HL-60/S4 treated with phorbol 12-myristate 13-acetate at 8.2 ng/mL for 4 days and 3 days (cell line): ENCODE measurements around the gene CCDC57.

ENCODE experiments used
- in situ Hi-C: fragments of 300-500 bp; cut with MboI; formaldehyde crosslinking; loops from 2 replicates; pipeline ENCODE4 v1.15.0; 2022; ENCODE audit warnings: low sequenced_read_pairs

Gene CCDC57

DNA sequence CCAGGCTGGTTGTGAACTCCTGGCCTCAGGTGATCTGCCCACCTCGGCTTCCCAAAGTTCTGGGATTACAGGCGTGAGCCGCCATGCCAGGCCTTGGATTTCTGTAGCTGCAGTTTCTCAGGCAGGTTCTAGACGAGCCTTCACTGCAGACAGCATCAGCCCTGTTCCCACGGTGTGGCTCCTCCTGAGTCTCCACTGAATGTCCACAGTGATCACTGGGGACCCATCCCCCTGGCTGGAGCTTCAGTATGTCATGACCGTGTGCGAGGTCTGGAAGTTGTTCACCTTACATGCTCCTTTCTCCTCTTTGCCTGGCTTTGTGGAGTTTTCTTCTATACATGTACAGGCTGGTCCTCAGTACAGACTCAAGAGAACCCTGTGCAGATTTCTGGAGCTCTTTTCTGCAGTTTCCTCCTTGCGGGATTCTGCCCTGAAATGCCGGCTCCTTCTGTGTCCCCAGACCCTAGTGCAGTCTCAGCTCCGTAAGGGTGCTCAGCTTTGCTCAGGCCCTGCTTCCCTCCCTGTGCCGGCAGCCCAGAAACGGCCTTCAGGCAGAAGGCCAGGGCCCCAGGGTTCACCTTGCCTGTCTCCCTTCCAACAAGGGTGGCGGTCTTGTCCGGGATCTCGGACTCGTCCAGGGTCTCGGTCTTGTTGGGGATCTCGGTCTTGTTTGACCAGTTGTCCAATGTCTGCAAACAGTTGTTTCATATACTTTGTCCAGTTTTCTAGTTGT is 100.3 kb downstream of the CCDC57 start:
- in situ Hi-C loops, result no loop called here

DNA sequence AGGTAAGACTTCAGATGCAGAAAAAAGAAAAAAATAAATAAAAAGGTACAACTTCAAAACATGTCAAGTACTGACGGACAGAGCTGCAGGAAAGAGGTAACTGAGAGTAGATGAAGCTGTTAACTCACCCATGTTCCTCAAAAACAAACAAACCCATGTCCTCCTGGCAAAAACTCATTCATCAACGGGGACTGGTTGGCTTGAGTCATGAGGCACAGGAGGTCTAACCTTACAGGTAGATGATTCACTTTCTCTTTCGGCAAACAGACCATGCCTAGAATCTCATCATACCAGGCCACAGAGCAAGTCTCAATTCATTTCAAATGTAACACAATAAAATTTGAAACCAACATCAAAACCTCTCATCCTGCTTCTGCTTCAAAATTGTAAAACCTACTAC is 102.3 kb downstream of the CCDC57 start:
- in situ Hi-C loops, result no loop called here

DNA sequence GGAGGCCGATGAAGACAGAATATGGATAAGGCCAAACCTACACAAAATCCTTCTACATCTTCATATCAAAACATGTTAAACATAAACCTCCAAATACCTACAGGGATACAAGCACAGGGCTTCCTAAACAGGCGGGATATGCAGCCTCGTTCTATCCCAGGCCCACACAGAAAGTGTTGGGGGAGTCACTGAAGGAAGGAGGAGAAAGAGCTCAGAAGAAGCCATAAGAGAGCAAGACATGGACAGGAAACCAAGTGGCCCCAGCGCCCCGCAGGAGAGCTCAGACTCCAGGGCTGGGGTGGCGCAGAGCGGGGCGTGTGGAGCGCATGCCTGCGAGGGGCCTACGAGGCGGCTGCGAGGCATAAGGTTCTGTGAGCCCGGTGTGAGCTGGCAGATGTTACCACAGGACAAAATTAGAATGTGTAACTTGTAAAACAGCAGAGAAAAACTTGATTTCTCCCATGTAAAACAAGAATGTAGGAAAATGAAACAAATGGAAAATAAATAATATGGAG is 103.6 kb downstream of the CCDC57 start:
- in situ Hi-C loops, result no loop called here

DNA sequence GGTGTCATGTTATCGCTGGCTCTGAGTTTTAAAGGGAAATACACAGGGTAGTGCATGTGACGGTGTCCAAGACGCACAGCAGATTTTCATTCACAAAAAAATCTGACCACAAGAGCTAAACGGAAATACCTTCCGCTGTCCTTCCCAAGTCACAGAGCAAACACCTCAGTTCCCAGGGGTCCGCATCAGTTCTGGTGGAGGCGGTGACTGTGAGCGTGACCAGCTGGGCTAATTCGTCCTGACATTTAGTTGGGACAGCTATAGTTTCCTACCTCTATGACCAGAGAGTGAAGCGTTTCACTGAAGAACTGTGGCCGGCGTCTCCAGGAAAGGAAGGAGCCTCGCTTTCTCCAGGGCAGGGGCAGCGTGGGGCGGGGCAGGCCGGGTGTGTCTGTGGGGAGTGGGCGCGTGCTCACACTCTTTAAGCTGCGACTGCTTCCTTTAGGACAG is 104.1 kb downstream of the CCDC57 start:
- in situ Hi-C loops, result no loop called here

DNA sequence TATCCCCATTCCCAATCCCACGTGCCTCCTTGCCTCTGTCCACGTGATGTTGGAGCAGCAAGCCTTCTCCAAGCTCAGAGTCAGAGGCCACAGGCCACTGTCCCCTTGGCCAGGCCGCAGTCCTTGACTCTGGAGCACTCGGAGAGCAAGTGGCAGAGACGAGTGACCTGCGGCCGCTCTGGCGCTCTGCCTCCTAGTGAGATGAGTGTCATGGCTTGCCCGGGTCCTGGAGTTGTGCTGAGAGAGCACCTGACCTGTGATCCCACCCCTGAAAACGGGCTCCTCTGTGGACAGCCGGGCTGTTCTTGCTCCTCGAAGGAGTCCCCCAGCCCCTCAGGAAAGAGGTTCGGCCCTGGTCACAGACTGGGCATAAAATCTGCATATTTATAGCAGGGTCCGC is 104.6 kb downstream of the CCDC57 start:
- in situ Hi-C loops, result no loop called here

DNA sequence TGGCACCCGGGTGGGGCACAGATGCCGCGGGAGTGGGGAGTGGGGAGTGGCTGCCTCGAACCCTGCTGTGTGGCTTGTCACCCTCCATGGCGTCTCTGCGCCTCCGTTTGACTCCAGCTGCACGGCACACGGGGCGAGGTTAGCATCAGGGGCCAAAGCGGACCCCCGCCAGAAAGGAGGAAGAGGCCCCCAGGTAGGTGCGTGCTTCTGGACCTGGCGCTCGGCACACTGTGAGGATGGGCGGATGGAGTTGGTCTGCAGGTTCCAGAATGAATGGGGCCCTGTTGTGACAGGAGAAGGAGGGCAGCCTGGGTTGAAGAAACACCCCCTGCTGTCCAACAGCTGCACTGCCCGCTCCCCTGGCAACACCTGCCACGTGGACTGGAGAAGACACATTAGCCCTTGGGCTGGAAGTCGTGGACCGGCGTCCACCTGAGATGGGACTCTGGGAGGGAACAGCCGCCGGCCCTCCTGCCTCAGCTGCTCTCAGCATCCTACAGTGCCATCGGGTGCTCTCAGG is 105.2 kb downstream of the CCDC57 start:
- in situ Hi-C loops, result no loop called here

DNA sequence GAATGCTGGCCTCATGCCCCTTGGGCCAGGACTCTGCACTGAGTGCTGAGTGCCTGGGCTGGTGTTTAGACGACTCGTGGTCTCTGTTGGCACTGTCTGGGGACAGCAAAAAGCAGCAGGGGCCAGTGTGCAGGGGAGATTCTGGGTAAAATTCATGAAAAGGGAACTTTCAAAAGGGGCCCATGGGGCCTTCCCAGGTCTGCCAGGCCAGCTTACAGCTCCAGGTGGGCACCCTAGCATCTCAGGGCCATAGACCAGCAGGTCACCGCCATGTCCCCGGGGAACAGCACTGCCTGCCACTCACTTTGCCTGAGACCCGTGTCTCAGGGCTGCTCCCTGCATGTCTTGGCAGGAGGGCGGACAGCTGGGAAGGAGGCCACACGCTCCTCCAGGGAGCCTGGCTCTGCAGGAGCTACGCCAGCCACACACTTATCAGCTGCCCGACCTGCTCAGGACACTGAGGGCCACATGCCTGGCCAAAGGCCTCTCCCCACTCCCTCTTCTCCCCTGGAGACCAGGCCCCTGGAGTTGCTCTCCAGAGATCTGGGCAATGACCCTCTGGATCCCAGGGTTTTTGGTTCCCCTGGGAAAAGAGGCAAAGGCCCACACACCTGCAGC is 105.8 kb downstream of the CCDC57 start:
- in situ Hi-C loops, result no loop called here

DNA sequence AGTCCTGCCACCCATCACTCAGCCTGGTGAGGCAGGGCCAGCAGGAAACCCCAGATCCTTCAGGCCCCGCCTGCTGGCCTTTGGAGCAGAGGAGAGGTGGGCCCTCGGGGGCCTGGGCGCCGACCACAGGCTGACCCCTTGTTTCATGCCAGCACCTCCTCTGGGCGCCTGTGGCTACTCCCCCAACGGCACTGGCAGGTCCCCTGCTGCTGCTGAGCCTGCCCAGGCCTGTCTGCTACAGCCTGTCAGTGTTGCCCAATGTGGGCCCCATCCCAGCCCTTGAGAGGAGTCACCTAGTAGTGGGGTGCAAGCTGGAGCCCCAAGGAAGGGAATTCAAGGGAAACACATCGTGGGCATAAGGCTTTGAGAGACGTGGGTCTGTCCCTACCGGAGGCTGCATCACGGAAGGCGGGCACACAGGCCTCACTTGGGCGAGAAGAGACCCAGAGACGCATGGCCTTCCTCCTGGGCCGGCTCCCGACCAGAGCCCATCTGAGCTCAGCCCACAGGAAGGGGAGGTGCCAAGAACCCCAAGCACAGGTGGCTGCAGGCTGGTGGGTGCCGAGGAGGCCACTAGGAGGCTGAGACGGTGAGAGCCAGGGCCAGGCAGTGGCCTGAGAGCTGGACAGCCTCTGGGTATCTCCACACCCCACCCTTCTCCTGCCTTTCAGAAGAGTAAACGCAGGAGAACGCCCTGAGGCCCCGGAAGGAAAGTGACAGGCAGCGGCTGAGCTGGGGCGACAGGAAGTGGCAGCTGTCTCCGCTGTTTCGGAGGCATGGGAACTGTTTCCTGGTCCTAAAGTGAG is 106.6 kb downstream of the CCDC57 start:
- in situ Hi-C loops, result no loop called here

DNA sequence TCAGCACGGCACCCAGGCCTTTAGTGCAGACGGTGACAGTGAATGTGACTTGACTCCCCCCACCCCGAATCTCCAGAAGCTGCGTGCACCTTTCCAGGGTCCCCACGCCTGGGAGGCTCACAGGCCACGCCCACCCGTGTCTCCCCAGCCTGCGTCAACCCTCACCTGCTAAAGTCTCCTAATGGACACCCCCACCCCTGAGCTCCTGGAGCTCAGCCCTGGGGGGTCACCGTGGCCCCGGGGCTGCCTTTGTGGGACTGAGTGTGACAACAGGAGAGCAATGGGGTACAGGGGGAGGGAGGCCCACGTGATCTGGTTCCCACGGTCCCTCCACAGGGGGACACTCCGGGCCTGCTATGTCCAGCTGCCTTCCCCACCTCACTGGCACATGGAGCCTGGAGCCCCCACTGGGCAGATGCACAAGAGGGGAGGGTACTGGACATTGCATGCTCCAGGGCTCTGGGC is 107.2 kb downstream of the CCDC57 start:
- in situ Hi-C loops, result no loop called here

DNA sequence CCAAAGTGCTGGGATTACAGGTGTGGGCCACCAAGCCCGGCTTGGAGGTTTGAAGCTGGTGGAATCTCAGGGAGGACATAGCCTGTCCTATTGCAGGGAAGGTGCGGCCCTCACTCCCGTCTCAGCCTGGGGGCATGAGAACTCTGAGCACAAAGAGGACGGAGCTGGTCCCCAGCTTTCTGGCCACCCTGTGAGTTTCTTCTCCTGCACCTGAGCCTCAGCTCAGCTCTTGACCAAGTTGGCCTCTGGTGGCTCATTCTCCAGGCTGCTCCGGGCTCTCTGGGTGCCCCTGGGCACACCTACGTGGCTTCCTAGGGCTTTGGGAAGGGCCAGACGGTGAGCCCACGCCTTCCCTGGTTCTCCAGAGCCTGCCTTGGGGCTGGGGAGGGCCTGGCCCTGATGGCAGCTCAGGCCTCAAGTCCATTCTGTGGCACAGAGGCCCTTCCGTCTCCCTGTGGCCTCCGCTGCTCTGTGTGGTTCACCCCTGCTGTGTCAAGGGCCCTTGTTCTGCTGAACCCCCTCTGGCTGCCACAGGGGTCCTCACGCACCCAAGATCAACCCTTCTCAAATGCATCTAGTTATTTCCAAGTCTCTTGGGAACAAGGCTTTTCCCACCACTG is 107.7 kb downstream of the CCDC57 start:
- in situ Hi-C loops, result no loop called here

DNA sequence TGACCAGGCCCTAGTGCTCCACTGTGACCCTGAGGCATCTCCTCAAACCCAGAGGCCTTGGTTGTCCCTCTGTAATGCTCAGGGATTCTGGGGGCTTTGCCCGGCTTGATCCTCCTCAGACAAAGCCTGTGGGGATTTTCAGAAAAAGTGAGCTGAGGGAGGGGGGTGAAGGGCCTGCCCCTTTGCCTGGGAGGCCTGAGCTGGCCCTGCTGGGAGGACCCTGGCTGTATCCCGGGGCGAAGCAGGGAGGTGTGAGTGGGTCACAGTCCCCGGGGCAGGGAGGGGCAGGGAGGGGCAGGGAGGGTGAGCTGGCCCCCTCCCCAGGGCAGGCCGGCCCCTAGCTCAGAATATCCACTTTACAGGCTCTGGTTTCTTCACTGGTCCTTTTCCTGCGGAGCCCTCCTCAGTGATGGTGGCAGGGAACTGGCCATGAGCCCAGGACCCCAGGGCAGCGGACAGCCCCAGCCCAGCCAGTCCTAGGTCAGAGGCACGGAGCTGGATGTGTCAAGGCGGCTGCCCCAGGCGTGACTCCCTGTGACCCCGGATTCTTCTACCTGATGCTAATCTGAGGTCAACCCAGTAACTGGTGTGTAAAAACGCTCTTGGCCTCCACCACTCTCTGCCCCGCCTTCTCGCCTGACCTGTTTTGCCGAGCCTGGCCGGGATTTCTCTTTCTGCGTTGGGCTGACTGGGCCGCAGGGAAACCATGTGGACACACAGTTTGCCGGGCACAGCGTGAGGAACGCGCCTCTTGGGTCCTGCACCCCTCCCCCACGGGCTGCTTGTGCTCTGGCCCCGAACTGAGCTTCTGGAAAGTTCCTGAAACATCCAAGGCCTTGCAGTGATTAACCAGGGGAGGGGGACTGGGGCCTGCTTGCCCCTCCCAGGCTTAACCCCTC is 108.8 kb downstream of the CCDC57 start:
- in situ Hi-C loops, result no loop called here

DNA sequence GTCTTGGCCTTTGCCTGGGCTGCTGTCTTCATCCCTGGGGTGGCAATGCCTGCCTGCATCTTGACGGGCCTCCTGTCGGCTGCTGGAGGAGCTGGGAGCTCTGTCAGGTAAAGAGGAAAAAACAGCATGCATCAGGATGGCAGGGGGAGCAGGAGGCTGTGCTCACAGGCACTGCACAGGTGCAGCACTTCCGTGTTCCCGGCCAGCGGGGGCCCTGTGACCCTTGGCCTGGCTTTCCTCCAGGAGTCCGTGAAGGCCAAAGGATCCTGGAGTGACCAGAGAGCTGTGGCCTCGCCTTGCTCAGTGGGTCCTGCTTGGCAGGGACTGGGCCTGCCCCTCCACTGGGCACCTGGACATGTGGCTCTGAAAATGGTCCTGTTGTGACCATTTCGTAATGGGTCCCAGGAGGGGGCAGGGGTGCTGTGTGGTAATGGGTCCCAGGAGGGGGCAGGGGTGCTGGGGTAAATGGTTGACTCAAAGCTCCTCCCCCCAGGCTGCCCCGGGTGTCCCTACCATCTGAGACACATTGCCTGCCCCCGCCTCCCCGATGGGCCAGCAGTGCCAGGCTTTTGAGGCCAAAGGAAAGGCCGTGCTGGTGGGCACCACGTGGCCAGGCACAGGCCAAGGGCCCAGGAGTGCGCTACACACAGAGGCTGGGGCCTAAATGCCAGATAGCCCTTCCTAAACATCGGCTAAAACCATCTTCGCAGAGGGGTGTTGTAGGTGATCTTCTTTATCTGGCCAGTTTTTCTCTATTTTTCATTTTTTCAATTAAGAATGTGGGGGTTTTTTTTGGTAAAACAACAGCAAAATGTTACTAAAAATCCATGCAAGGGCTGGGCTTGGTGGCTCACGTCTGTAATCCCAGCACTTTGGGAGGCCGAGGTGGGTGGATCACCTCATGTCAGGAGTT is 110.6 kb downstream of the CCDC57 start:
- in situ Hi-C loops, result no loop called here

DNA sequence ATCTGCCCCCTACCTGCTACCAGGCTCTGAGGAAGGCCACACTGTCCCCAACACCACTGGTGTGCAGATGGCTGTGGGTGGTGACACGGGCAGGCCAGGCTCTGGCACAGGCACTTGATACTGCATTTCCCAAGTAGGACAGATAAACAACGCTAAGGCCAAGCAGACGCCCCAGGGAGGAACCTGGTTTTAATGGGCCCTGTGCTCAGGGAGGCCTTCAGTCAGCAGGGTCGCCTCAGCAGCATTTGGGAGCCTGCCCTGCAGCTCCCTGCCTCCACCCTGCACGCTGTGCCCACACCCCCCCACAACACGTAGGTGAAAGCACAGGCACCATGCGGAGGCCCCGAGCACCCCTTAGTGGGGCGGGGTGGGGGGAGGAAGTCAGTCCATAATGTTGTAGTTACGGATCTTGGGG is 111.3 kb downstream of the CCDC57 start:
- in situ Hi-C loops, result no loop called here

DNA sequence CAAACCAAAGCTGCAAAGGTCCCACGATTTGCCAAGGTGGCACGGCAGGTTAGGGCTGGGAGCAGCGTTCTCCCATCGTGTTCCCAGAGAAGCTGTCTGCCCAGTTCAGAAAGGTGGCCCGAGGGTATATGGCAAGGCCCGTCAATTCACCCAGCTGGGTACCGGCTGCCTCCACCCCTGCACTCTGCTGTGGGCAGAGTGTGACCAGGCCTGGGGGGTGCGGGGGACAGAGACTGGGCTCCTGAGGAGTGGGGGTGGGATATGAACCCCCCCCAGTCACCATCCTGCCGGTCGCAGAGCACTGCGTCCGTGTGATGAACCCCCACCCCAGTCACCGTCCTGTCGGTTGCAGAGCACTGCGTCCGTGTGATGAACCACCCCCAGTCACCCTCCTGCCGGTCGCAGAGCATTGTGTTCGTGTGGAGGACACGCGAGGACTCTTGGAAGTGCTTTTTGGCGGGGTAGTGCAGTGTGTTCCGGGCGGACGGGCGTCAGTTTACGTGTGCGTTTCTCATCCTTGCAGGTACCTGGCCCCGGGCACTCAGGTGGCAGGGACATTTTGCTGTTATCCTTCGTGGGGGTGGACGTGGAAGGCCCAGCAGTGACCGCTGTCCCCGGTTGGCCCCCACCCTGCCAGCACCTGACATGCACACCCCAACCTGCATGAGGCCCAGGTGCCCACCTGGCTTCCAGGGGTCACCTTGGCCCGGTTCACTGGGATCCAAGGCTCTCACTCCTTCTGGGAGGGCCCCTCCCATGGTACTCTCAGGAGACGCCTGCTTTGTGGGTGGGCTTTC is 111.9 kb downstream of the CCDC57 start:
- in situ Hi-C loops, result no loop called here

DNA sequence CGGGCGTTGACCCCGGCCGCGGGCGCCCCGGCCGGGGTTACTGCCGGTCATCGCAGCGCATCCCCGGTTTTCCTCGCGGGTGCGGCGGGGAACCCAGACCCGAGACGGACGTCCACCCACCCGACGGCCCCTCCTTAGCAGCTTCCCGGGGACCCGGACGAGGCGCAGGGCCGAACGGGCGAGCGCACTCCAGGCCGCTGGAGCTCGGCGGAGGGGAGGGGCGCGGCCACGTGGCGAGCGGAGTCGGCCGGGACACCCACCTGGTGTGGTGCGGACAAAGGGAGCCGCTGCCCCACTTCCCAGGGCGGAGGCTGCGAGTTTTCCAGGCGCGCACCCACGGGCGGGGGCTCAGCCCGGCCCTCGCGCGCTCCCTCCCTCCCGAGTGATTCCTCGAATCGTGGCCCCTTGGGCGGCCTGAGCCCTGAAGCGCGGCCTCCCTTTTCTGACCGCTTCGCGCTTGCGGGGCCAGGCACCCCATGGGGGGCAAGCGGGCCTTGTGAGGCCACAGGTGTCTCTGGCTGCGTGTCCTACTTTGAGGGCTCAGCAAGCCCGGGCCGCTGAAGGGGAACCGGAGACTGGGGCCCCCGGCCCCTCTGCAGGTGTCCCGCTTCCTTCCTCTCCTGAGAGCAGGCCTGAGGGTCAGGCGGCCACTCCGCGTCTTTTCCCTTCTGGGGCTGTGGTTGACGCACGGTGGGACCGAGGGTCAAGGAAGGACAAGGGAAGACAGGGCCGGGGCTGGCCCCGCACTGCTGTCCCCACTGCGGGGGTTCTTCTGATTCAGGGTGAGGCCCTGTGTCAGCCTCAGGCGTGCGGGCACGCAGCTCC is 113.5 kb downstream of the CCDC57 start:
- in situ Hi-C loops, result no loop called here

DNA sequence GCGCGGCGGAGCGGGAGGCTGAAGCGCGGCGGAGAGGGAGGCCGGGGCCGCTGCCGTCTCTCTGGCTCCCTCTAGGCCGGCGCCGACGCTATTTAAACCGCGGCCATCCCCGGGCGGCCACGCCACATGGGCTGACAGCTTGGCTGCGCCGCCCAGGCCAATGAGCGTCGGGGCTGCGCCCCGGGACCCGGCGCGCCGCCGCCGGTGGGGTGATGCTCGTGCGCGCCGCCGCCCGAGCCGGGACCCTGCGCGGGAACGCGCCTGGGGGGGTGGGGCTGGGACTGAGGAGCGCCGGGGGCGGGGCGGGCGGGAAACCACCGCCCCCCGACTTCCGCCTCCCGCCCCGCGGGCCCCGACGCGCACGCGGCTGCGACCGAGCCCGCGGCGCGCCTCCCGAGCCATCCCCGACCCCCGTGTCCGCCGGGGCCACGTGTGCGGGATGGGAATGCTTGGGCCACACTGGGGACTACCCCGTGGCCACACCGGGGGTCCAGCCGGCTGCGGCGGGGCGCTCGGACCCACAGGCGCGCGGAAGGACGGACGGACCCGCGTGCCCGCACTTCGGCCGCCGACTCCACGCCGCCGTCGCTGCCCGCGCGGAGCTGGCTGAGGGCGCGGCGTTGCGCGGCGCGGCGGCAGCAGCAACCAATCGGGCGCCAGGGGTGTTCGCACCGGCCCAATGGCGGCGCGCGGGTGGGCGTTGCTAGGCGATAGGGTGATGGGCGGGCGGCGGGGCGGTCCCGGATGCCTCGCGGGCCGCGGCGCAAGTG is 114.3 kb downstream of the CCDC57 start, which contains the start of gene FASN:
Gene FASN (minus strand): TSS at position 68 of the 770 bp plus-strand sequence. CDS start 1,791 bp downstream, outside the sequence.
- in situ Hi-C loops, result no loop called here

DNA sequence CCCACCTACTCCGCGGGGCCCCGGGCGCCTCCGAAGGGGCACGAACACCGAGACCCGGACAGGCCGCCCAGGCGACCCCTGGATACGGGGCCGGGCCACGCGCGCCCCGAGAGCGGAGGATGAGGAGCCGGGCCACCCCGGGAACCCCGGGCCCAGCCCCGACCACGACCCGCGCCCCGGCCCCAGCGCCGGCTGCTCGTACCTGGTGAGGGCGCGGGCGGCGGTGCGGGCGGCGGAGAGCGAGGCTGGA is 114.8 kb downstream of the CCDC57 start:
- in situ Hi-C loops, result no loop called here
